NT2/D1 (cell line): ENCODE results near the gene EPN2.

Experiments used
- SUZ12 ChIP-seq: IDR thresholded peaks from 2 replicates; pipeline ENCODE4 v1.6.1; 2011; ENCODE audit not compliant: insufficient read length, insufficient read depth; ENCODE audit errors: extremely low read depth
- YY1 ChIP-seq: IDR thresholded peaks from 2 replicates; pipeline ENCODE4 v1.6.1; 2011; ENCODE audit not compliant: insufficient read length, insufficient read depth
- ZNF274 ChIP-seq: IDR thresholded peaks from 2 replicates; pipeline ENCODE4 v1.6.1; 2011; ENCODE audit warnings: mild to moderate bottlenecking, low read depth, low read length

DNA sequence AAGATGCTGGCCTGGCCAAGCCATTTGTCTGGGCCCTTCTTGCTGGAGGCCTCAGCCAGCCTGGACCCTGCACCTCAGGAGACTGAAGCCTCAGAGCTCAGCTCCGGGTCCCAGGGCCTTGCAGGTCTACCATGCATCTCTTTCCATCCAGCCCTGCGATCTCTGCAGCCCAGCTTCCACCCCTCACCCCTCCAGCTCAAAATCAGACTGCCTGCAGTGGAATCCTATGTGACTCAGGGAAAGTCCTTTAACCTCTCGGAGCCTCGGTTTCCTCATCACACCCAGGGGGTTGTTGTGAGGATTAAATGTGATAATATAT lies 128.3 kb downstream of the EPN2 start:
- TF ChIP-seq SUZ12 (no peak), YY1 (no peak), ZNF274 (no peak)
